Smooth muscle cell (in vitro differentiated cells): ENCODE data around the gene ACOT9. TPM values are rescaled to one million over a fixed set of nuclear protein-coding genes. Genes with fewer than 3 reads are reported as not detected.

Source experiments
- DNase-seq: peaks from one replicate; lab custom pipeline; 2025; ENCODE audit not compliant: unreplicated experiment; lab: John Stamatoyannopoulos, UW
- H2AFZ ChIP-seq: fragments of 200-600 bp; sonication (generic); 2 replicates; pipeline ENCODE4 v1.6.0; 2016; ENCODE audit warnings: antibody characterized with exemption, low read depth, mild to moderate bottlenecking
- H3F3A ChIP-seq: fragments of 200-600 bp; sonication (generic); 2 replicates; pipeline ENCODE4 v1.6.0; 2017; ENCODE audit warnings: antibody characterized with exemption, low read depth
- H3K27ac ChIP-seq: fragments of 200-600 bp; sonication (generic); 2 replicates; pipeline ENCODE4 v1.5.1; 2016; ENCODE audit warnings: low read depth, mild to moderate bottlenecking
- H3K27me3 ChIP-seq: fragments of 200-600 bp; sonication (generic); 2 replicates; pipeline ENCODE4 v1.6.1; 2016; ENCODE audit warnings: low read depth, mild to moderate bottlenecking
- H3K36me3 ChIP-seq: fragments of 200-600 bp; sonication (generic); 2 replicates; pipeline ENCODE4 v1.5.1; 2016; ENCODE audit warnings: low read depth
- H3K4me1 ChIP-seq: fragments of 200-600 bp; sonication (generic); 2 replicates; pipeline ENCODE4 v1.5.1; 2016; ENCODE audit warnings: low read depth
- H3K4me2 ChIP-seq: fragments of 200-600 bp; sonication (generic); 2 replicates; pipeline ENCODE4 v1.6.0; 2016; ENCODE audit warnings: mild to moderate bottlenecking
- H3K4me3 ChIP-seq: fragments of 200-600 bp; sonication (generic); 2 replicates; pipeline ENCODE4 v1.5.1; 2016; ENCODE audit warnings: mild to moderate bottlenecking
- H3K79me2 ChIP-seq: fragments of 200-600 bp; sonication (generic); 2 replicates; pipeline ENCODE4 v1.6.0; 2016; ENCODE audit warnings: low read depth, mild to moderate bottlenecking
- H3K9ac ChIP-seq: fragments of 200-600 bp; sonication (generic); 2 replicates; pipeline ENCODE4 v1.6.0; 2016; ENCODE audit warnings: low read depth
- H3K9me3 ChIP-seq: fragments of 200-600 bp; sonication (generic); replicated peaks from 2 replicates; pipeline ENCODE4 v1.5.1; 2016; ENCODE audit warnings: low read depth
- H4K20me1 ChIP-seq: fragments of 200-600 bp; sonication (generic); 2 replicates; pipeline ENCODE4 v1.6.0; 2016; ENCODE audit warnings: low read depth
- CTCF ChIP-seq: fragments of 200-600 bp; sonication (generic); IDR thresholded peaks from 2 replicates; pipeline ENCODE4 v1.5.1; 2017; ENCODE audit warnings: borderline replicate concordance, mild to moderate bottlenecking, antibody characterized with exemption; ENCODE audit not compliant: insufficient read depth, poor library complexity, severe bottlenecking
- WGBS: methylation state at CpG from one replicate; pipeline ENCODE4 v1.1.7; 2016; ENCODE audit warnings: low lambda C conversion rate; 5-methylcytosine and 5-hydroxymethylcytosine counted together
- polyA plus RNA-seq: library from polyadenylated mRNA; unstranded; fragments of >200 nt; fragmentation: Nextera tagmentation; extraction: Ambion mirVana; gene quantifications from 2 replicates; pipeline ENCODE4 v1.2.1, GENCODE V29; 2016
- total RNA-seq: library from RNA; depleted of rRNA; stranded (reverse); fragments of >200 nt; gene quantifications from 2 replicates; pipeline ENCODE4 v1.2.3, GENCODE V29; 2014

The ACOT9 gene
- total and polyA plus RNA-seq, 2 experiments from 2014 or later: 55.4 to 73.2 TPM

- no peaks in the 10 kb centered on the region for H3K4me1 ChIP-seq
- WGBS: 88% methylated on average over 4 of the region's 4 CpGs
- no peaks in the 10 kb centered on the region for H3F3A ChIP-seq
- H3K36me3 ChIP-seq: no peaks in the 10 kb centered on the region
- no peaks in the 10 kb centered on the region for H3K9me3 ChIP-seq
- no peak overlapping the region for H3K4me3 ChIP-seq
- no peak overlapping the region for H3K4me2 ChIP-seq
- no peak for TF ChIP-seq CTCF
- H4K20me1 ChIP-seq: no peaks in the 10 kb centered on the region
- DNase-seq: no peak
- H2AFZ ChIP-seq: no peak overlapping the region
- no peak overlapping the region for H3K9ac ChIP-seq
- H3K27ac ChIP-seq: no peak overlapping the region
- H3K27me3 ChIP-seq: no peaks in the 10 kb centered on the region
- no peaks in the 10 kb centered on the region for H3K79me2 ChIP-seq
Measured at GRCh38 chrX:23764188-23764984, 21.3 kb upstream of the ACOT9 start.

DNA sequence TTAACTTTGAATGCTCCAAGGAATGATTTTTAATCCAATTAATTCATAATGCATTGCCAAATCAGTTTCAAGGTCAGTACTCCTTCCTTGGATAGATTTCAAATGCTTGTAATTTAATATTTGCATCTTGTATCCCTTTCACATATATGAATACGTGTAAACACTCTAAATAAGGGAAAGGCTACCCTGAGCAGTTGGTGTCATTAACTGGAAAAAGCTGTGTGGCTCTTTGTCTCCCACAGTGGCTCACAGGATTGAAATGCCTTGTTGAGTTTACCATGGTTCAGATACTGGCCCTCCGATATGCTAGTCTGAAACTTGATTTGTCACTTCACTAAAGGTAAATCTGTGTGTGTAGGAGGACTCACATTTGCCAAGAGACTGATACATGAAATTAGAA is 16.7 kb upstream of the ACOT9 start:
- Histone ChIP-seq H2AFZ (no peak overlapping the region), H3K36me3 (no peaks in the 10 kb centered on the region), H3K9me3 (no peaks in the 10 kb centered on the region), H3K27me3 (no peaks in the 10 kb centered on the region), H3K79me2 (no peaks in the 10 kb centered on the region), H3K27ac (no peak overlapping the region), H3K4me3 (no peak overlapping the region), H4K20me1 (no peaks in the 10 kb centered on the region), H3K4me2 (no peak overlapping the region), H3F3A (no peaks in the 10 kb centered on the region), H3K9ac (no peak overlapping the region), H3K4me1 (no peaks in the 10 kb centered on the region)
- WGBS: 90% methylated on average over 2 of the region's 2 CpGs
- DNase-seq: no peak
- no peak for TF ChIP-seq CTCF

DNA sequence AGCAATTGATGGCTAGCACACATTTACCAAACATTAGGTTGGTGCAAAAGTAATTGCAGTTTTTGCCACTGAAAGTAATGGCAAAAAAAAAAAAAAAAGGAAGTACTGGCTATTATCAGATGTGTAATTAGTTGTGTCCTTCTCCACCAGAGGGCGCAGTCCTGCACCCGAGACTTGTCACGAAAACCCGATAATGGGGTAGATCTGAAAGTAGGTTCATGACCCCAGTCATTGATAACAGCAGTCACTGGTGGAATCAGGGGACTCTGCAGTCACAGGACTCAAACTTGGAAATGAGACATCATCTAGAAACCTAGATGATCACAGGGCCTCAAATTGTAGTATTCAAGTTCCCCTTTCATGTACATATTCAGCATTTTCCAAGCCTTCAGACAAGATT is 13.1 kb upstream of the ACOT9 start:
- Histone ChIP-seq H3K4me1 (no peaks in the 10 kb centered on the region), H3K79me2 (no peaks in the 10 kb centered on the region), H3K9ac (no peak overlapping the region), H3K9me3 (no peaks in the 10 kb centered on the region), H3K36me3 (no peaks in the 10 kb centered on the region), H3F3A (no peaks in the 10 kb centered on the region), H4K20me1 (no peaks in the 10 kb centered on the region), H3K27ac (no peak overlapping the region), H2AFZ (no peak overlapping the region), H3K4me3 (no peak overlapping the region), H3K4me2 (peak overlapping the region; percentile 30), H3K27me3 (no peaks in the 10 kb centered on the region)
- peak; percentile 1 for DNase-seq
- peak; percentile 67 for TF ChIP-seq CTCF
- 6% methylated on average over 4 of the region's 4 CpGs for WGBS

GRCh38 chrX:23754664-23755063 is 11.6 kb upstream of the ACOT9 start:
- Histone ChIP-seq H3K79me2 (no peaks in the 10 kb centered on the region), H3K4me3 (no peak overlapping the region), H3K9ac (no peak overlapping the region), H3K4me2 (no peak overlapping the region), H3F3A (no peaks in the 10 kb centered on the region), H3K4me1 (no peaks in the 10 kb centered on the region), H3K27ac (no peak overlapping the region), H3K27me3 (no peaks in the 10 kb centered on the region), H2AFZ (no peak overlapping the region), H4K20me1 (no peaks in the 10 kb centered on the region), H3K36me3 (no peaks in the 10 kb centered on the region), H3K9me3 (no peaks in the 10 kb centered on the region)
- no peak for DNase-seq
- no peak for TF ChIP-seq CTCF
- 82% methylated on average over 1 of the region's 1 CpG for WGBS
